ENCODE data around the gene MINDY2.
"Not testable (repeated sequence)": the region's sequence is repeated elsewhere in the genome, so short reads cannot be mapped to it uniquely, and the experiment has no call there.

Gene MINDY2

GRCh38 chr15:58833681-58834426, 62.8 kb downstream of the MINDY2 start:
- not testable (repeated sequence) for DNase-seq

GRCh38 chr15:58839485-58839884, 68.4 kb downstream of the MINDY2 start:
- DNase-seq = no peak

DNA sequence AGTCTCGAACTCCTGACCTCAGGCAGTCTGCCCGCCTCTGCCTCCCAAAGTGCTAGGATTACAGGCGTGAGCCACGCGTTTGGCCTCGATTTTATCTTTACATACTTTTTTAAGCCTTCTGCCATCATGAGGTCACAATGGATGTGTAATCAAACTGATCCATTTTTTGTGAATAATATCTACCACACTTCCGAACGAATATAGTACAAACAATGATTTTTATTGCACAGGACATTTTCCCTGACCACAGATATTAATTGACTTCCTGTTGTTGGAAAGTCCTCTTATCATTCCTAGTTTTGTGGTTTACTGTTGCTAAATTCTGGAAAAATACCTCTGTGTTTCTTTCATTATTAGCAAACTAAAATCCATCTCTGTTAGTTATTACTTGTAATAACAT, 68.9 kb downstream of the MINDY2 start:
- no peak for DNase-seq

DNA sequence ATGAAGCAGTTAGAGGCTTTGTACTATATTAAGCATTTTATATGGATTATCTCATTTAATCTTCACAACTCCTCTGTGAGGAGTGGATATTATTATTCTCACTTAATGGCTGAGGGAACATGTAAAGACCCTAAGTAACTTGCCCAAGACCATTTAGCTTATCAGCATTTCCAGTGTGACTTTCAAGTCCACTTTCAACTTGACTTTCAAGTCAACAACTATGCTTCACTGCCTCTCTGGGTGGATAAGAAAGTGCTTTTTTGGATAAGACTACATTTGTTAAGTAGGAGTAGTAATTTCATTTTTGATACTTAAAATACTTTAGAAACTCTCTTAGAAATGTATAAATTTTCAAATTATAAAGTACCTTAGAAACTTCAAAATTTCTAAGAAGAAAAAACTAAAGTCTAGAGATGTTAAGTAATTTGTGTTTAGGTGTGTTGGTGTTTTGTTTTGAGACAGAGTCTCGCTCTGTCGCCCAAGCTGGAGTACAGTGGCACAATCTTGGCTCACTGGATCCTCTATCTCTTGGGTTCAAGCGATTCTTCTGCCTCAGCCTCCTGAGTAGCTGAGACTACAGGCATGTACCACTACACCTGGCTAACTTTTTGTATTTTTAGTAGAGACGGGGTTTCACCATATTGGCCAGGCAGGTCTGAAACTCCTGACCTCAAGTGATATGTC, 71.8 kb downstream of the MINDY2 start:
- DNase-seq = no peak

DNA sequence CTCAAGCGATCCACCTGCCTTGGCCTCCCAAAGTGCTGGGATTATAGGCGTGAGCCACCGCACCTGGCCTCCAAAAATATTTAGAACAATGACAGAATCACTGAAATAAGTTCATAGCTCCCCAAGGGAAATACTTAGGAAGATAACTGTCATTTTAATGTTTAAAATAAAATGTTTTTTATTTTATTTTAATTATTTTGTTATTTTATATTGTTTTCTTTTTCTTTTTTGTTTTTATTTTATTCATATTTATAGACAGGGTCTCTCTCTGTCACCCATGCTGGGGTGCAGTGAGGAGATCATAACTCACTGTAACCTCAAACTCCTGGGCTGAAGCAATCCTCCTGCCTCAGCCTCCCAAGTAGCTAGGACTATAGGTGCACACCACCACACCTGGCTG, 80.1 kb downstream of the MINDY2 start:
- not testable (repeated sequence) for DNase-seq

GRCh38 chr15:58852347-58852746, 81.2 kb downstream of the MINDY2 start:
- DNase-seq = no peak

DNA sequence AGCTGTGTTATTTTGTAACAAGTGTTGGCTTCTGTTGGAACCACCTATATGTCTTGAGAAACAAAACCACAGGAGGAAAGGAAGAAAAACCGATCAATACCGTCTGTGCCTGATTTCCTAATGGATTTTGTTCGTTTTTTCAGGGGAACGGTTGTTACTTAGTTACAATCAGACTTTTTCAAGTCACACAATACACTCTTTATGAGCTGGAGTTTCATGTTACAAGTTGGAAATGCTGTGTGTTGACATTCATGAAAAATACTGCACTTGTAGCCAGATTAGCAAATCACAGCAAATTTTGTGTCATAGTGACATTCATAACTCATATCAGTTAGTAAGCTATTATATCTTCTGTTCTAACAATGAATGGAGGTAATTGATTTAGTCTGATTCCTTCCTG, 83.5 kb downstream of the MINDY2 start:
- DNase-seq = no peak

DNA sequence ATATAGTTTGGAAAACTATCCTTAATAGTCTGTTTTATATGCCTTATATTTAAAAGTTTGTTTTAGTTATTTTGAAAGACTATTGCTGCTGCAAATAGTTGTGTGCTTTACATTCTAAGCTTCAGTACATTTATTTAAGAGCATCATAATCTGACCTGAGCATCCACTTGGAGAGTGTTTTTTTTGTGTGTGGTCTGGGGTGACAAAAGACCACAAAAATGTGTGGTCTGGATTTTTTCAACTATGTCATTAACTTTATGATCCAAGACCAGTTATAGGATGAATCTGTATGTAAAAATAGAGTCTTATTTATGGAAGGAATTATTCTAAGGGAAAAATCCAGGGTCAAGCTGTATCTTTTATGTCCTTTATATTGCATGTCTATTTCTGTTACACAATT, 85.0 kb downstream of the MINDY2 start:
- no peak for DNase-seq

DNA sequence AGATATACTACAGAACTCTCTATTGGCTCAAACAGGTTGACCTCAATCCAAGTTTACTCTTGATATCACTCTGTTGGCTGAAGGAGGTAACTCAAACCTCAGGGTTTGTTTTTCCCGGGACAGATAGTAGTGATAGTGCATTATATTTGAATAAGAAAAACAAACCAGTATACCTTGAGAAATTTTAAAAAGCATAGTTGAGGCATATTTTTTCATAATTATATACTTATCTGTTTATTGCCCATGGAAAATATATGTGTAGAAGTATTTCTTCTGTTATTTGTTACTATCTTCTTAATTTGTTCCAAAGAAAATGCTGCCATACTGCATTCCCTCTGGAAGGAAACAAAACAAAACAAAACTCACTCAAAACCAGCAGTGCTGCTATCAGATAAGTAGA, 85.5 kb downstream of the MINDY2 start:
- DNase-seq = not testable (repeated sequence)

GRCh38 chr15:58862326-58862725, 91.2 kb downstream of the MINDY2 start:
- no peak for DNase-seq

DNA sequence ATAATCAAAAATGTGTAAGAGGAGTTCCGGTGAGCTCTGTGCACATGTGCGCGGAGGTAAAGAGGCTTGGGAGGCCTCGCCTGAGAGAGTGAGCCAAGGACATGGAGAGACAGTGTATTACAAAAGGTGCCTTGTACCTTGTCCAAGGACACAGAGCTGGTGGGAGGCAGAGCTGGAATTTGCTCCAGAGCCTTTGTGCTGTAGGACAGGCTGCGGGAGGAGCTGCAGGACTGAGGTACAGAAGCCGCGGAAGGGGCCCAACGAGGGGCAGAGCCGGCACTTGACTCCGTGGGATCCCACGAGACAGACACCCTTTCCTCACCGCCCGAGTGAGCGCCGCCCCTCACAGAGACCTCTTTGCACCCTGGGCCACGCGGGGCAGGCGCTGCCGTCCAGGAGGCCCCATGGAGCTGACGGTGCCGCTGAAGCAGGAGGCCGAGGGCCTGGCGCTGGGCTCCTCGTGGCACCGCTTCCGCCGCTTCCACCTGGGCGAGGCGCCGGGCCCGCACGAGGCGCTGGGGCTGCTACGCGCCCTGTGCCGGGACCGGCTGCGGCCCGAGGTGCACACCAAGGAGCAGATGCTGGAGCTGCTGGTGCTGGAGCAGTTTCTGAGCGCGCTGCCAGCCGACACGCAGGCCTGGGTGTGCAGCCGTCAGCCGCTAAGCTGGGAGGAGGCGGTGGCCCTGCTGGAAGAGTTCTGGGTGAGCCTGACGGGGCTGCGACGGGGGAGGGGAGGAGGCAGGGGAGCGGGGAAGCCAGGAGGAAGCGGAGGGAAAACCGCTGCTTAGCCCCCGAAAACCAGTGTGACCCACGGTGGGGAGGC, 93.7 kb downstream of the MINDY2 start:
- no peak for DNase-seq

DNA sequence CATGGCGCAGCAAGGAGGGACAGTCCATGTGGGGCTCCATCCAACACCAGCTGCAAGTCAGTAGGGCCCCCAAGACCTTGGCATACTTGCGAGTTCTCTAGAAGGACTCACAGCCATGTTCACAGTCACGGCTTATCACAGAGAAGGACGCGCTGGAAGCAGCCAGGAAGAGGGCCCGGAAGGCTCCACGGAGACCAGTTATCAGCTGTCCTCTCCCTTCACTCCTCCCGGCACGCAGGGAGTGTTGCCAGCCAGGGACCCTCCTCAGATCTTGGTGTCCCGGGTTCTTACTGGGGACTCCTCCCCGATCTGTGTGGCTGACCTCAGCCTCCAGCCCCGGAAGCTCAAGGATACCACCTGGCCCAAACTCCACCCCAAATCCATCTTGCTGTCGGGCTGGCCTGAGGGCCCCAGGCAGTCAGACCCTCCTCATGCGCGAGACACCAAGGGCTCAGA, 94.4 kb downstream of the MINDY2 start:
- no peak for DNase-seq

DNA sequence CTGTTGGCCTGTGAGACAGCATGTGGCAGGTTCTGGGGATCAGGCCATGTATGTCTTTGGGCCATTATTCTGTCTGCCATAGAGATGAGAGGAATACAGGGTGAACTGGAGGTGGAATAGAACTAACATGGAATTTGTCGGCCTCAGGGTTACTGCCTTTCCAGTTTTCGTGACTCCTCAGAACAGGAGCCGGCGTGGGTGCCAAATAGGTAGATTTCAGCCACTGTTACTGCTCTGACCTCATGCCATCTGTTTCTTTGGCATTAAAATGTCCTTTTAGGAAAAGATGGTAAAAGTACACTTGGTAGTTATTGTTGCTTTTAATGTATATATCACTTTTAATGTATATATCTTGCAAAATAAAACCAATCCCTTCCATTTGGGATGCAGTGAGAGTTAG, 96.8 kb downstream of the MINDY2 start:
- DNase-seq = no peak

DNA sequence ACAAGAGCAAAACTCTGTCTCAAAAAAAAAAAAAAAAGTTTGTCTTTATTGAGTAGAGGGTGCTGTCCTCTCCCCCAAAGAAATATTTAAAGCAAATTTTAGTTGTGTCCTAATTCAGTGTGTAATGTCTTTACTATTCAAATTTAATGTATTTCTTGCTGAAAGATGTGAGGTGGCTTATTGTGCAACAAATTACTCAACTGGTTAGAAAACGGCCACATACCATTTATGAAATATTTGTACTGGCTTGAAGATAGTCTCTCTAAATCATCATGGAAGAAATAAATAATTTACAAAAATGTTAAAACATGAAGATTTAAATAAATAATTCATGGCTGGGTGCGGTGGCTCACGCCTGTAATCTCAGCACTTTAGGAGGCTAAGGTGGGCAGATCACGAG, 99.3 kb downstream of the MINDY2 start:
- no peak for DNase-seq

- no peak for DNase-seq
Observed at GRCh38 chr15:58873267-58873666, 102.2 kb downstream of the MINDY2 start.

GRCh38 chr15:58875343-58875742, 104.2 kb downstream of the MINDY2 start:
- DNase-seq = no peak

DNA sequence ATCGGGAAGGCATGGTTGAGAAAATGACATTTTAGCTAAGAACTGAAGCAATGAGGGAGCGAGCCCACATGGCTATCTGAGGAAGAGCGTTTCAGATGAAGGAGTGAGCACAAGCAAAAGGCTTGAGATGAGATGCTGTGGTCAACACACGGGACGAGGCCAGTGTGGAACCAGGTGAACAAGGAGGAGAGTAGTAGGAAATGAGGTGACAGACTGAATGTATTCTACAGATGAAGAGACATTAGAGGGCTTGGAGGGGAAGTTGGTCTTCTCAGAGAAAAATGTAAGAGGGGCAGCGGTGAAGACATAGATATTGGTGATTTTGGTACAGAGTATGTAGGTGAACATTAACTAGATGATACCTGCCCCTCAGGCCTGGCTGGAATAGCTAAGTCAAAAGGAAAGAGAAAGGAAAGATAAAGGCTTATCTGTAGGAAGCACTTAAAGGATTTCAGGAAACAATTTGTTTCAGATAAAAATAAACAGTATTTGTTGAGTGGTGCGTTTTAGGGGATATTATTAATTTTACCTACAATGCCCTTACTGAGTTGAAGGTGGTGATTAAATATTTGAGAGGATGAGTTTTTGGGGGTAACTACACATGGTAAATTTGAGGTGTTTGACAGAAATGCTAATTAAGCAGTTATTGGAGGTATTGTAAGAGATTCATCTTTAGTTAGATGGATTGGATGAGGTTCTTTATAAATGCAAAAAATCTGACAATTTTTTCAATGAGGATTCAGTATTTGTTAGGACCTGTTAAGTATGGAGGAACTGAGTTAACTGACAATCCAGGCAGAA, 105.4 kb downstream of the MINDY2 start:
- no peak for DNase-seq

DNA sequence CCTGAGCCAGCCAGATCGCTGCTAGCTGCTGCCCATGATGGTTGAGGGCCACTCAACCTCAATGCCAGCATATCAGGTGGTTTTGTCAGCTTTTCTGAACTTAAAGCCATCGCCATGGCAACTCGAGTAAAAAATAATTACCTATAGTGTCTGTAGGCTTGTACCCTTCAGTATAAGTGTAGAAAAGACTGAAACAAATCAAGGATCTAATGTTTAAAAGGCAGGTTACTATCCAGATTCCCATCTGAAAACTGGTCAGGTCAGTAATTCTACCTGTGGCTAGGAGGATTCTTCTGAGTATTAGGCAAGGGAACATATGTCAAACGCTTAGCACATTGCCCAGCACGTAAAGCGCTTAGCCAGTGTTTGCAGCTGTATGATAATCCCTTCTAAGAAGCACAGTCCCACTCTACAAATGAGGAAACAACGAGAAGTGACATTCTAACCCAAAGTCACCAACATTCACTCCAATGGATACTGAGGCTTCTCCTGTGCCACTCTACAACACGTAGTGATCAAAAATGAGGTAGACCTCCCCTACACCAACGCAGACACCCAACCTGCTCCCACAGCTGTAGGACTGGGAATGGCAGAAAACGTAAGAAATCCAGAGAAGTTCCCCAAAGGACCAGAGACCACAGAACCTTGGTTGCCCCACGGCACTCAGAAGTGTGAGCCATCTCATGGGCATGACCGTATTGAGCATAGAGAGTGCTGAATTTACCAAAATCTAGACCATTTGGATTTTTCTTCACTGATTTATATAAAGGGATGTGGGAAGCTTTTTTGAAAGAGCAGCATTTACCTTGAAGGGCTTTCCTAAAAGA, 107.1 kb downstream of the MINDY2 start:
- DNase-seq = no peak

DNA sequence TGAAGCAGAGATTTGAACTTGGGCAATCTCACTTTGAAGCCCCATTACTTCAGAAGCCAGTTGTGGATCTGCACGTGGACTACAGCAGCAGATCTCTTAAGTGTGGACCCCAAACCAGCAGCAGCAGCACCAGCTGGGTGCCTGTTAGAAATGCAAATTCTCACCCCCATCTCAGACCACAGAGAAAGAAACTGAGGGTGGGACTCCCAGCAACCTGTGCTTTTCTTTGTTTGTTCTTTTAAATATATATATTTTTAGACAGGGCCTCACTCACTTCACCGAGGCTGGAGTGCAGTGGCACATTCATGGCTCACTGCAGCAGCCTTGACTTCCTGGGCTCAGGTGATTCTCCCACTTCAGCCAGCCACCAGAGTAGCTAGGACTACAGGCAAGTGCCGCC, 109.2 kb downstream of the MINDY2 start:
- DNase-seq = no peak

DNA sequence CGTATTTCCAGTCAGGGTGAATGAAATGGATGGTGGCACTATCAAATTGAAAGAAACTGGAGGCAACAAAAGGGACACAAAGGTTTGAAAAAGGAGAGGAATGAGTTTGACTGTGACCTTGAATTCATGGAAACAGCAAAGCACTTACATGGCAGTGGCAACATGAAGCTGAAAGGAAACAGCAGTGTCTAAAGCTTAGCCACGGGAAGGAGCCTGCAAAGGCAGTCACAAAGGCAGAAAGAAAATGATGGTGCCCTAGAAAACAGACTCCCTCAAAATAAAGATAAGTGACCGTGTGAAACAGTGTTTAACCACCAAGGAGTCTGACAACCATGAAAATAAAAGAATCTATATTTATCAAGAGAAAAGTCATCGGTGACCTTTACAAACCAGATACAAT, 111.1 kb downstream of the MINDY2 start:
- no peak for DNase-seq

DNA sequence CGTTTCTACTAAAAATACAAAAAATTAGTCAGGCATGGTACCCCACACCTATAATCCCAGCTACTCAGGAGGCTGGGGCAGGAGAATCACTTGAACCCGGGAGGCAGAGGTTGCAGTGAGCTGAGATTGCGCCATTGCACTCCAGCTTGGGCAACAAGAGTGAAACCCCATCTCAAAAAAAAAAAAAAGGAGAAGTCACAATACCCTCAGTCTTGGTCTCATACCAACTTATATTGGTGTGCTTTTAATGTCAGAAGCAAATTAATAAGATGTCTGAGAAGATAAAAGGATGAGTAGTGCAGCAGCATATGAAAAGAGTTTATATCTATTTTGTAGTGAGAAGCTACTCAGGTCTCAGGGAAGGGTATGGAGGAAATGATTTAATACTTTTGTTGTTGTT, 112.8 kb downstream of the MINDY2 start:
- DNase-seq = not testable (repeated sequence)

DNA sequence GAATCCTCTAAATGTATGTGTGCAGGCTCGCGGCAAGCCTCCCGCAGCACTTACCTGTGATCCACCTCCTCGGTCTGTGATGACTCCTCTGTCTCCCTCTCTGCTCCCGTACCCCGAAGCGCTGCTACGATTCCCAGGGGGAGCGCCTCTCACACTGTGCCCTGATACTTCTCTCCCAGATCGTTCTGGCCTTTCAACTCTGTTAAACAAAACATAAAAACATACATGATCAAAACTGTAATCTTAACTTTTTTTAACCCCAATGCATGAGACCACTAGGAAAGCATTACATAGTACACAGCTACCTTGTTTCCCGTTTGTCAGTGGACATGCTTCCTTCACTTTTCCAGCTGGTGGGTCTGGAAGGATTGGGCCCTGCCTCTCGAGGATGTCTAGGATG, 115.8 kb downstream of the MINDY2 start:
- DNase-seq = no peak
